Activated CD8-positive, alpha-beta T cell treated with anti-CD3 and anti-CD28 coated beads for 36 hours (primary cell): ENCODE measurements around the gene ELL3. TPM values are rescaled to one million over a fixed set of nuclear protein-coding genes. Genes with fewer than 3 reads are reported as not detected.
A peak's percentile ranks its signal among the peaks of the same experiment; 100 is the strongest.
"Not testable (repeated sequence)": the region's sequence is repeated elsewhere in the genome, so short reads cannot be mapped to it uniquely, and the experiment has no call there.

Source experiments
- ATAC-seq: fragments of 200-7000 bp; cut with Tn5 transposase; one replicate; pipeline ENCODE4 v1.10.0; 2021; ENCODE audit warnings: mild to moderate bottlenecking, moderate library complexity
- CTCF ChIA-PET: fragments of 350-600 bp; sonication (Branson Sonifier 250); formaldehyde crosslinking; loops from one replicate; lab custom pipeline; 2021; ENCODE audit warnings: antibody characterized with exemption; lab: Charles Lee
- POLR2A ChIA-PET: fragments of 350-600 bp; sonication (Branson Sonifier 250); formaldehyde crosslinking; loops from one replicate; lab custom pipeline; 2021; ENCODE audit warnings: antibody characterized with exemption; lab: Charles Lee
- DNase-seq: peaks from one replicate; pipeline ENCODE4 v3.0.0-alpha.2; 2020
- H3K27ac Mint-ChIP-seq: one replicate; pipeline ENCODE4 v1.8.0; 2021; ENCODE audit warnings: mild to moderate bottlenecking, mixed read lengths
- H3K27me3 Mint-ChIP-seq: one replicate; pipeline ENCODE4 v1.8.0; 2021; ENCODE audit warnings: mixed read lengths
- H3K36me3 Mint-ChIP-seq: one replicate; pipeline ENCODE4 v1.8.0; 2021; ENCODE audit warnings: low read depth, mixed read lengths
- H3K4me1 Mint-ChIP-seq: one replicate; pipeline ENCODE4 v1.8.0; 2021; ENCODE audit warnings: low read depth, mixed read lengths
- H3K4me3 Mint-ChIP-seq: one replicate; pipeline ENCODE4 v1.8.0; 2021; ENCODE audit warnings: mild to moderate bottlenecking, moderate library complexity, mixed read lengths
- H3K9me3 Mint-ChIP-seq: one replicate; pipeline ENCODE4 v1.8.0; 2021; ENCODE audit warnings: mixed read lengths
- CTCF ChIP-seq: fragments of 200-600 bp; IDR thresholded peaks from one replicate; pipeline ENCODE4 v1.8.0; 2022; ENCODE audit warnings: antibody characterized with exemption, mild to moderate bottlenecking
- intact Hi-C: fragments of 100-400 bp; cut with micrococcal nuclease; formaldehyde crosslinking; loops from one replicate; pipeline ENCODE4 v1.10.0; 2022
- total RNA-seq, 2 experiments: library from RNA; stranded (reverse); gene quantifications; one replicate each; pipeline ENCODE4 v1.2.3, GENCODE V29; 2021

The ELL3 gene
- 1 to 10 TPM; 2.3 to 2.4 TPM for total RNA-seq

- POLR2A ChIA-PET = interaction anchor here (0.9 to 3.5 kb wide), 16 partner anchors 9 to 942 kb away, joined by 3 to 30 read pairs (median 7); partner anchors contain the start of genes HYPK, MFAP1, PDIA3 and SERF2
- H3K4me1 Mint-ChIP-seq = peaks cover 29% of the 10 kb centered on the region
- H3K4me3 Mint-ChIP-seq = peak within 1 kb of the TSS; percentile 80
- peak; percentile 66 for ATAC-seq
- H3K27me3 Mint-ChIP-seq = no peaks in the 10 kb centered on the region
- H3K27ac Mint-ChIP-seq = peak within 1 kb of the TSS; percentile 95
- no peaks in the 10 kb centered on the region for H3K9me3 Mint-ChIP-seq
- CTCF ChIA-PET = interaction anchor here (0.6 to 3.0 kb wide), 20 partner anchors 8 to 287 kb away, joined by 3 to 17 read pairs (median 4); partner anchors contain the start of genes HYPK, MFAP1, PDIA3 and SERF2
- TF ChIP-seq CTCF = no peak
- H3K36me3 Mint-ChIP-seq = peaks cover 29% of the 10 kb centered on the region
- intact Hi-C loops = no loop called here
- peak; percentile 81 for DNase-seq
These were observed at the start of gene ELL3 for GRCh38 chr15:43776718-43777266. ELL3 (minus strand) TSS chr15:43776966; CDS start chr15:43776901, 65 bp downstream.

- Mint-ChIP-seq H3K27ac (peak overlapping the region; percentile 99), H3K9me3 (no peaks in the 10 kb centered on the region), H3K4me3 (peak overlapping the region; percentile 94), H3K36me3 (peaks cover 56% of the 10 kb centered on the region), H3K4me1 (peaks cover 52% of the 10 kb centered on the region), H3K27me3 (no peaks in the 10 kb centered on the region)
- intact Hi-C loops = no loop called here
- TF ChIP-seq CTCF = no peak
- POLR2A ChIA-PET = interaction anchor here (1.2 to 6.1 kb wide), 6 partner anchors 11 to 37 kb away, joined by 3 to 37 read pairs (median 10); partner anchors contain the start of genes HYPK, SERF2 and SERINC4
- ATAC-seq = no peak
- CTCF ChIA-PET = no interaction called here
- no peak for DNase-seq
These were observed 49.3 kb upstream of the ELL3 start for GRCh38 chr15:43826029-43826507.

- not testable (repeated sequence) for DNase-seq
- CTCF ChIA-PET = interaction anchor here (0.7 to 1.2 kb wide), 3 partner anchors 15 to 48 kb away, joined by 3 to 4 read pairs (median 3); partner anchors contain the start of genes ELL3 and SERF2
These were observed 48.5 kb upstream of the ELL3 start for GRCh38 chr15:43825305-43825704.

GRCh38 chr15:43824302-43825246 is 47.8 kb upstream of the ELL3 start, which contains the start of gene MFAP1:
MFAP1 (minus strand) TSS chr15:43824690; CDS start chr15:43824569, 121 bp downstream.
- peak; percentile 95 for DNase-seq
- ATAC-seq = peak; percentile 84
- Mint-ChIP-seq H3K27ac (peak within 1 kb of the TSS; percentile 99), H3K4me3 (peak within 1 kb of the TSS; percentile 94), H3K9me3 (no peaks in the 10 kb centered on the region), H3K36me3 (peaks cover 52% of the 10 kb centered on the region), H3K4me1 (peaks cover 49% of the 10 kb centered on the region), H3K27me3 (no peaks in the 10 kb centered on the region)
- CTCF ChIA-PET = interaction anchor here (0.6 to 1.2 kb wide), 5 partner anchors 15 to 56 kb away, joined by 3 to 4 read pairs (median 3); partner anchors contain the start of genes ELL3 and SERF2
- intact Hi-C loops = no loop called here
- TF ChIP-seq CTCF = no peak
- POLR2A ChIA-PET = interaction anchor here (0.5 to 6.1 kb wide), 14 partner anchors 8 to 78 kb away, joined by 3 to 37 read pairs (median 4); partner anchors contain the start of genes ELL3, HYPK, PDIA3 and SERF2

More at GRCh38 chr15:43825305-43825704, 48.5 kb upstream of the ELL3 start:
- H3K4me3 Mint-ChIP-seq = peak overlapping the region; percentile 94
- H3K9me3 Mint-ChIP-seq, intact Hi-C loops, H3K27me3 Mint-ChIP-seq, ATAC-seq: not testable (repeated sequence)
- H3K27ac Mint-ChIP-seq = peak overlapping the region; percentile 99
- peaks cover 56% of the 10 kb centered on the region for H3K36me3 Mint-ChIP-seq
- POLR2A ChIA-PET = interaction anchor here (1.0 to 6.1 kb wide), 10 partner anchors 8 to 79 kb away, joined by 3 to 37 read pairs (median 8); partner anchors contain the start of genes ELL3, HYPK, PDIA3 and SERF2
- H3K4me1 Mint-ChIP-seq = peaks cover 56% of the 10 kb centered on the region

GRCh38 chr15:43821505-43821904 is 44.7 kb upstream of the ELL3 start:
- H3K27me3 Mint-ChIP-seq = no peaks in the 10 kb centered on the region
- peaks cover 42% of the 10 kb centered on the region for H3K4me1 Mint-ChIP-seq
- ATAC-seq (no peak), DNase-seq (no peak)
- POLR2A ChIA-PET = interaction anchor here (0.7 to 3.7 kb wide), 4 partner anchors 12 to 29 kb away, joined by 4 to 14 read pairs (median 5); partner anchors contain the start of genes HYPK, SERF2 and SERINC4
- no peaks in the 10 kb centered on the region for H3K9me3 Mint-ChIP-seq
- CTCF ChIA-PET = no interaction called here
- peaks cover 40% of the 10 kb centered on the region for H3K36me3 Mint-ChIP-seq
- TF ChIP-seq CTCF = no peak
- intact Hi-C loops = no loop called here
- H3K4me3 Mint-ChIP-seq = peak overlapping the region; percentile 25
- no peak overlapping the region for H3K27ac Mint-ChIP-seq

- POLR2A ChIA-PET, intact Hi-C loops, H3K9me3 Mint-ChIP-seq, H3K27me3 Mint-ChIP-seq, DNase-seq, H3K4me3 Mint-ChIP-seq, CTCF ChIA-PET, ATAC-seq: not testable (repeated sequence)
- Mint-ChIP-seq H3K36me3 (peaks cover 52% of the 10 kb centered on the region), H3K27ac (peak overlapping the region; percentile 5), H3K4me1 (peaks cover 11% of the 10 kb centered on the region)
These were observed 38.3 kb upstream of the ELL3 start for GRCh38 chr15:43815064-43815463.
